ENCODE results near the gene MUC5AC.
"Not testable (repeated sequence)": the region's sequence is repeated elsewhere in the genome, so short reads cannot be mapped to it uniquely, and the experiment has no call there.

MUC5AC gene

DNA sequence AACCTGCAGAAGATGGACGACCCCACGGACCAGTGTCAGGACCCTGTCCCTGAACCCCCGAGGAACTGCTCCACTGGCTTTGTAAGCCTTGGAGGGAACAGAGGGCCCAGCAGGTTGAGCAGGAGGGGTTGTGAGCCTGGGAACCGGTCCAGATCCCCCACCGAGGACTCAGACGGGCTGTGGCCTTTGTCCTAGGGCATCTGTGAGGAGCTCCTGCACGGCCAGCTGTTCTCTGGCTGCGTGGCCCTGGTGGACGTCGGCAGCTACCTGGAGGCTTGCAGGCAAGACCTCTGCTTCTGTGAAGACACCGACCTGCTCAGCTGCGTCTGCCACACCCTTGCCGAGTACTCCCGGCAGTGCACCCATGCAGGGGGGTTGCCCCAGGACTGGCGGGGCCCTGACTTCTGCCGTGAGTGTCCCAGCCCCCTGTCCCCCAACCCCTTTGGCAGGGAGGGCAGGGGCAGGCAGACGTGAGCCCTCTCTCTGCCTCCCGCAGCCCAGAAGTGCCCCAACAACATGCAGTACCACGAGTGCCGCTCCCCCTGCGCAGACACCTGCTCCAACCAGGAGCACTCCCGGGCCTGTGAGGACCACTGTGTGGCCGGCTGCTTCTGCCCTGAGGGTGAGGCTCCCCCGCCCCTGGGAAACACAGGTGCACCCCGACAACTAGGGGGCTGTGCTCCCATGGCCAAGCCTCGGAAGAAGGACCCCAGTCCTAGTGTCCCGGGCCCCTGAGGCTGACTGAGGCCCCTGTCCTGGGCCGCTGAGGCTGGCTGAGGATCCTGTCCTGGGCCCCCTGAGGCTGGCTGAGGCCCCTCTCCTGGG is 6.4 kb downstream of the MUC5AC start:
- no peak for DNase-seq

DNA sequence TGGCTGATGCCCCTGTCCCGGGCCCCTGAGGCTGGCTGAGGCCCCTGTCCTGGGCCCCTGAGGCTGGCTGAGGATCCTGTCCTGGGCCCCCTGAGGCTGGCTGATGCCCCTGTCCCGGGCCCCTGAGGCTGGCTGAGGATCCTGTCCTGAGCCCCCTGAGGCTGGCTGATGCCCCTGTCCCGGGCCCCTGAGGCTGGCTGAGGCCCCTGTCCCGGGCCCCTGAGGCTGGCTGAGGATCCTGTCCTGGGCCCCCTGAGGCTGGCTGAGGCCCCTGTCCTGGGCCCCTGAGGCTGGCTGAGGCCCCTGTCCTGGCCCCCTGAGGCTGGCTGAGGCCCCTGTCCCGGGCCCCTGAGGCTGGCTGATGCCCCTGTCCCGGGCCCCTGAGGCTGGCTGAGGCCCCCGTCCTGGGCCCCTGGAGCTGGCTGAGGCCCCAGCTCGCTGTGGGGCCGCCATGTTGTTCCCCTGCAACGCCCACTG is 7.1 kb downstream of the MUC5AC start:
- DNase-seq, result not testable (repeated sequence)

DNA sequence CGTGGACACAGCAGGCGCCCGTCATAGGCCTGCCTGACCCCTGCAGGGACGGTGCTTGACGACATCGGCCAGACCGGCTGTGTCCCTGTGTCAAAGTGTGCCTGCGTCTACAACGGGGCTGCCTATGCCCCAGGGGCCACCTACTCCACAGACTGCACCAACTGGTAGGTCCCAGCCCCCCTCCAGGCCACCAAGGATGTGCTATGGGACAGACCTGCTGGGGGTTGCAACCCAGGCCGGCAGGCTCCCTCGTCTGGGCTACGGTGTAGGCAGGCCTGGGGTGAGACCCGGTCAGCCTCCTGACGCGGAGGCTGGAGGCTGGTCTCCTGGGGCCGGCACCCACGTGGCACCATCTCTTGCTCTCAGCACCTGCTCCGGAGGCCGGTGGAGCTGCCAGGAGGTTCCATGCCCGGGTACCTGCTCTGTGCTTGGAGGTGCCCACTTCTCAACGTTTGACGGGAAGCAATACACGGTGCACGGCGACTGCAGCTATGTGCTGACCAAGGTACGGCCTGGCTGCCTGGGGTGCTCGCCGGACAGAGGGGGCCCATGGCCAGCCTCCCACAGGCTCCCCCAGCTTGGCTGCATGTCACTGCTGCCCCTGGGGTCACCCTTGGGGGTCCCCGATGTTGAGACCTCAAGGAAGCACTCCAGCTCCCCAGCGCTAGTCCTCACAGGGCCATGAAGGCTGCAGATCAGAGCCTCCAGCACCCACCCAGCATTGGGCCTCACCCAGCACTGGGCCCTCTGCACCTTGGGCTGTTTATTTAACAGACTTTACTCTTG is 7.7 kb downstream of the MUC5AC start:
- no peak for DNase-seq

DNA sequence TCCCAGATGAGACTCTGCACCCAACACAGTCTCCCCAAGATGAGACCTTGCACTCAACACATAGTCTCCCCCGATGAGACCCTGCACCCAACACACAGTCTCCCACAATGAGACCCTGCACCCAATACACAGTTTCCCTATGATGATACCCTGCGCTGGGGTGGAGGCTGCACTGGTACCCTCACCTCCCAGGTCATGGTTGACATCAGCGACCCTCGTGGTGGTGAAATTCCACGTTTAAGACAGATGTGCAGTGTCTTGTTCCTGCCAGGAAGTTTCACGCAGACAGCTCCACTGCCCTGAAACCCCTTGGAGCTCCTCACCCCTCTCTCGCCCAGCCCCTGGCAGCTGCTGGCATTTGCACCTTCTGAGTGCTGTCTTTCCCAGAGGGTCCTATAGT is 9.5 kb downstream of the MUC5AC start:
- no peak for DNase-seq

DNA sequence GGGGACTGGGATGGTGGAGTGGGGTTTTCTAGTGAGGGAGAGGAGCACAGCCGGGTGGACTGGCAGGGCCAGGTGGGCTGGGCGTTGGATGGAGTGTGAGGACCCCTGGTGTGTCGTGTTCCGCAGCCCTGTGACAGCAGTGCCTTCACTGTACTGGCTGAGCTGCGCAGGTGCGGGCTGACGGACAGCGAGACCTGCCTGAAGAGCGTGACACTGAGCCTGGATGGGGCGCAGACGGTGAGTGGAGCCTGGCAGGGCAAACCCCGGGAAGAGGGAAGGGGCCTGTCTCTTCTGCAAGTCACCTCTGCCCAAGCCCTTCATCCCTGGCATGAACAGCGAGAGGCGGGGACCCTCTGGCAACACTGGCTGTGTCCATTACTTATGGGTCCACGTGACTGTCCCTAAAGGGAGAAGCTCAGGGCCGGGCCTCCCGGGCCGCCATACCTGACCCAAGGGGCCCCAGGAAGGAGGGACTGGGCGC is 10.0 kb downstream of the MUC5AC start:
- no peak for DNase-seq

DNA sequence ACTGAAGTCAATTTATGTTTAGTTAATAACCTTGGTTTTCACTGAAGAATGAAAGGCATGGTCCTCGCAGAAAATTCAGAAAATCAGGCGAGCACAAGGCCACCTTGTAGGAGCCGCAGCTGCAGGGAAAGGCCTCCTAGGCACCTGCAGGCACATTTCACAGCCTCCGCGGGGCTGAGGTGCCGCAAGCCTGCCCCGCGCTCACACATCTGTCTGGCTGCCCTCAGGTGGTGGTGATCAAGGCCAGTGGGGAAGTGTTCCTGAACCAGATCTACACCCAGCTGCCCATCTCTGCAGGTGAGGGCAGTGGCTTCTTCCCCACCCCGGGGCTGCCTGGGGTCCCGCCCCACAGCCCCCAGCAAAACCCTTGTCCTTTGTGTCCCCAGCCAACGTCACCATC is 10.5 kb downstream of the MUC5AC start:
- DNase-seq, result no peak

DNA sequence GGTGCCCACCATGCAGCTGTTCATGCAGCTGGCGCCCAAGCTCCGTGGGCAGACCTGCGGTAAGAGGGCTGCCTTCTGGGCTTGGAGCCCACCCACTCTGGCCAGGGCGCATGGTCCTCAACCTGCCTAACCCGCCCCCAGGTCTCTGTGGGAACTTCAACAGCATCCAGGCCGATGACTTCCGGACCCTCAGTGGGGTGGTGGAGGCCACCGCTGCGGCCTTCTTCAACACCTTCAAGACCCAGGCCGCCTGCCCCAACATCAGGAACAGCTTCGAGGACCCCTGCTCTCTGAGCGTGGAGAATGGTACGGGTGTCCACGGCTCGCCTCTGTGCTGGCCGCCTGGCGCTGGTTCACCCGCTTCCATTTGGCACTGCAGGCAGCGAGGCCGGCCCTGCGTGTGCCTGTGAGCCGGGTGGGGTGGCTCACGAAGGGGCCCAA is 11.0 kb downstream of the MUC5AC start:
- no peak for DNase-seq

DNA sequence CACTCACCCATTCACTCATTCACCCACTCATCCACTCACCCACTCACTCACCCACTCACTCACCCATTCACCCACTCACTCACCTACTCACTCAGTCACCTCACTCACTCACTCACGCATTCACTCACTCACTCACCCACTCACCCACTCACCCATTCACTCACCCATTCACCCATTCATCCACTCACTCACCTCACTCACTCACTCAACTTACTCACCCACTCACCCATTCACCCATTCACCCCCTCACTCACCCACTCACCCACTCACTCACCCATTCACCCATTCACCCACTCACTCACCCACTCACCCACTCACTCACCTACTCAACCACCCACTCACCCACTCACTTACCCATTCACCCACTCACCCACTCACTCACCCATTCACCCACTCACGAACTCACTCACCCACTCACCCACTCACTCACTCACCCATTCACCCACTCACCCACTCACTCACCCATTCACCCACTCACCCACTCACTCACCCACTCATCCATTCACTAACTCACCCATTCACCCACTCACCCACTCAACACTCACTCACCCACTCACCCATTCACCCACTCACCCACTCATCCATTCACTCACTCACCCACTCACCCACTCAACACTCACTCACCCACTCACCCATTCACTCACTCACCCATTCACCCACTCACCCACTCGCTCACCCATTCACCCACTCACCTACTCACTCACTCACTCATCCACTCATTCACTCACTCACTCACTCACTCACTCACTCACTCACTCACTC is 13.7 kb downstream of the MUC5AC start:
- DNase-seq, result no peak

DNA sequence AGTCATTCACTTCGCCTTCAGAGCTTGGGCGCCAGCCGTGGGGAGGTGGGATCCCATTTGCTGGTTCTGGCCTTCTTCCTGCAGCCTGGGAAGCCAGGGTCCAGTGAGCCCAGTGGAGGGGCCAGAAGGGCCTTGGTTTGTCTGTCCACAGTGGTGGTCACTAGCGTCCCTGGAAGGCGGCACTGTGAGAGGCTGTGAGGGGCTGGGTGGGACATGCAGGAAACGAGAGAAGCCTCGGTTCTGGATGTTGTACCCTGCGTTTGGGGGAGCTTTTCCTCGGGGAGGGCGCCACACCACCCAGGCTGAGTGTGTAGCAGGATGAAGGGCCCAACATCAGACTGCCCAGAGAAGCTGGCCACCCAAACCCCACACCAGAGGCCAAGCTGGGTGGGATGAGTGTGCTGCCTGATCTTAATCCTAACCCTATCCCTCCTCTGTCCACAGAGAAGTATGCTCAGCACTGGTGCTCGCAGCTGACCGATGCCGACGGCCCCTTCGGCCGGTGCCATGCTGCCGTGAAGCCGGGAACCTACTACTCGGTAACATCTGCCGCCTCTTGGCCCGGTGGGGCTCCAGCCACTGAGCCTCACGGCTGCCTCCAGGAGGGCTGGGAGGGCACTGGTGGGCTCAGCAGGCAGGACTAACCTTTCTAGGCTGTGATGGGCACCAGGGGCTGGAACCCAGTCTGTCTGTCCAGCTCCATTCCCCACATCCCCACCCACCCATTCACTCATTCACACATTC is 14.4 kb downstream of the MUC5AC start:
- no peak for DNase-seq

DNA sequence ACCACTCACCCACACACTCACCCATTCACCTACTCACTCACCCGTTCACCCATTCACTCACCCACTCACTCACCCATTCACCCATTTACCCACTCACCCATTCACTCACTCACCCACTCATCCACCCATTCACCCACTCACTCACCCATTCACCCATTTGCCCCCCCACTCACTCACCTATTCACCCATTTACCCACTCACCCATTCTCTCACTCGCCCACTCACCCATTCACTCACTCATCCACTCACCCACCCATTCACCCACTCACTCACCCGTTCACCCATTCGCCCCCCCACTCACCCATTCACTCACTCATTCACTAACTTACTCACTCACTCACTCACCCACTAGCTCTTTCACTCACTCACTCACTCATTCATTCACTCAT is 15.0 kb downstream of the MUC5AC start:
- DNase-seq, result no peak

DNA sequence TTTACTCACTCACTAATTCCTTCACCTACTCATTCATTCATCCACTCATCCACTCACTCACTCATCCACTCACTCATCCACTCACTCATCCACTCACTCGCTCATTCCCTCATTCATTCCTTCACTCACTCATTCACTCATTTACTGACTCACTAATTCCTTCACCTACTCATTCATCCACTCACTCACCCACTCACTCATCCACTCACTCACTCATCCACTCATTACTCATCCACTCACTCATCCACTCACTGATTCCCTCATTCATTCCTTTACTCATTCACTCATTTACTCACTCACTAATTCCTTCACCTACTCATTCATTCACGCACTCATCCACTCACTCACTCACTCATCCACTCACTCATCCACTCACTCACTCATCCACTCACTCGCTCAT is 15.6 kb downstream of the MUC5AC start:
- not testable (repeated sequence) for DNase-seq

DNA sequence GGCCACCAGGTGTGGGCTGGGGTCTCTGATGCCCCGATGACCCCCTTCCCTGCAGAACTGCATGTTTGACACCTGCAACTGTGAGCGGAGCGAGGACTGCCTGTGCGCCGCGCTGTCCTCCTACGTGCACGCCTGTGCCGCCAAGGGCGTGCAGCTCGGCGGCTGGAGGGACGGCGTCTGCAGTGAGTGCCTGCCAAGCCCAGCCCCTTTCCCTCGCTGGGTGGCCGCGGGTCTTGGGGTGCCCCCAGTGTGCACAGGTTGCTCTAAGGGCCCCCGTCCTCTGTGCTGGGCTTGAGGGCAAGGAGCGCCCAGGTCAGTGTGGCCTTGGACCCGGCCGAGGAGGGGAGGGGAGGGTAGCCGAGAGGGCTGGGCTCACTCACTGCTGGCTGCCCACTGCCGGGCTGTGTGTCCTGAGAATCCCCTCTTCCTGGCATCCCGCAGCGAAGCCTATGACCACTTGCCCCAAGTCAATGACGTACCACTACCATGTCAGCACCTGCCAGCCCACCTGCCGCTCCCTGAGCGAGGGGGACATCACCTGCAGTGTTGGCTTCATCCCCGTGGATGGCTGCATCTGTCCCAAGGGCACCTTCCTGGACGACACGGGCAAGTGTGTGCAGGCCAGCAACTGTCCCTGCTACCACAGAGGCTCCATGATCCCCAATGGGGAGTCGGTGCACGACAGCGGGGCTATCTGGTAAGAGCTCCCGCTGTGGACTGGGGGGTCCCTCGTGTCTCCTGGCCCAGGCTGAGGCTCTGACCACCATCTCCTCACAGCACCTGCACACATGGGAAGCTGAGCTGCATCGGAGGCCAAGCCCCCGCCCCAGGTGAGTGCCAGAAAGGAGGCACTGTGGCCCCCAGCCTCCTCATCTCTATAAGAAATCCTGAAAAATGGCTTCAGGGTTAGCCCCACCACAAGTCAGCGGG is 17.0 kb downstream of the MUC5AC start:
- no peak for DNase-seq

DNA sequence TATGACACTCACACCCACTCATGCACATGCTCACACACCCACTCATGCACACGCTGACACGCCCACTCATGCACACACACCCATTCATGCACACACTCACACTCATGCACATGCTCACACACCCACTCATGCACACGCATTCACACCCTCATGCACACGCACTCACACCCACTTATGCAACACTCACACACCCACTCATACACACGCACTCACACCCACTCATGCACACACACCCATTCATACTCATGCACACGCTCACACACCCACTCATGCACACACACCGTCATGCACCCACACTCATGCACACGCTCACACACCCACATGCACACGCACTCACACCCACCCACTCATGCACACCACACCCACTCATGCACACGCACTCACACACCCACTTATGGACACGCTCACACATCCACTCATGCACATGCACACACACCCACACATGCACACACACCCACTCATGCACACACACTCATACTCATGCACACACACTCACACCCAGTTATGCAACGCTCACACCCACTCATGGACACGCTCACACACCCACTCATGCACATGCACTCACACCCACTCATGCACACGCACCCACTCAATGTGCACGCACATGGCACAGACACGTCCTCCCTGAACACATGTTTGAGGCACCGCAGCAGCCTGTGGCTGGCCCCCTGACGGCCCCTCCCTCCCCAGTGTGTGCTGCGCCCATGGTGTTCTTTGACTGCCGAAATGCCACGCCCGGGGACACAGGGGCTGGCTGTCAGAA is 17.9 kb downstream of the MUC5AC start:
- no peak for DNase-seq

DNA sequence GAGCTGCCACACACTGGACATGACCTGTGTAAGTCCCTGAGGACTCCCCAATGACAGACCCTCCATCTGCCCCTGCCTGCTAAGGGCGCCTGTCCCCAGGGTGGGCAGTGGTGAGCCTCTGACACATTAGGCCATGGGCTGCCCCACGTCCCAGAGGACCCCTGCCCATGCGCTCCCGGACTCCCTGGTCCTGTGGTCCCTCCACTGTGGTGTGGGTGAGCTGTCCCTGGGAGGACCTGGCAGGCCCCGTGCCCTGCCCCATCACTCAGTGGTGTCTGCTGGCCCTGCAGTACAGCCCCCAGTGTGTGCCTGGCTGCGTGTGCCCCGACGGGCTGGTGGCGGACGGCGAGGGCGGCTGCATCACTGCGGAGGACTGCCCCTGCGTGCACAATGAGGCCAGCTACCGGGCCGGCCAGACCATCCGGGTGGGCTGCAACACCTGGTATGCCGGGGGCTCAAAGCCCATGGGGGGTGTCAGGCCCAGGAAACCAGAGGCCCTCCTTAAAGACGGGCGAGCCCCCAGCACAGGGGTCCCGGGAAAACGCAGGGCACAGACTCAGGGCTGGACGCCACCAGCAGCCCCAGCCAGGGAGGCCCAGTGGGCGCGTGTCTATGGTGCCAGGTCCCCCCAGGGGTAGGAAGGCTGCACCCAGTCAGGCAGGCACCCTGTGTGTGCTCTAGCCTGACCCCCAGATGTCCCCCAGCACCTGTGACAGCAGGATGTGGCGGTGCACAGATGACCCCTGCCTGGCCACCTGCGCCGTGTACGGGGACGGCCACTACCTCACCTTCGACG is 18.7 kb downstream of the MUC5AC start:
- no peak for DNase-seq

DNA sequence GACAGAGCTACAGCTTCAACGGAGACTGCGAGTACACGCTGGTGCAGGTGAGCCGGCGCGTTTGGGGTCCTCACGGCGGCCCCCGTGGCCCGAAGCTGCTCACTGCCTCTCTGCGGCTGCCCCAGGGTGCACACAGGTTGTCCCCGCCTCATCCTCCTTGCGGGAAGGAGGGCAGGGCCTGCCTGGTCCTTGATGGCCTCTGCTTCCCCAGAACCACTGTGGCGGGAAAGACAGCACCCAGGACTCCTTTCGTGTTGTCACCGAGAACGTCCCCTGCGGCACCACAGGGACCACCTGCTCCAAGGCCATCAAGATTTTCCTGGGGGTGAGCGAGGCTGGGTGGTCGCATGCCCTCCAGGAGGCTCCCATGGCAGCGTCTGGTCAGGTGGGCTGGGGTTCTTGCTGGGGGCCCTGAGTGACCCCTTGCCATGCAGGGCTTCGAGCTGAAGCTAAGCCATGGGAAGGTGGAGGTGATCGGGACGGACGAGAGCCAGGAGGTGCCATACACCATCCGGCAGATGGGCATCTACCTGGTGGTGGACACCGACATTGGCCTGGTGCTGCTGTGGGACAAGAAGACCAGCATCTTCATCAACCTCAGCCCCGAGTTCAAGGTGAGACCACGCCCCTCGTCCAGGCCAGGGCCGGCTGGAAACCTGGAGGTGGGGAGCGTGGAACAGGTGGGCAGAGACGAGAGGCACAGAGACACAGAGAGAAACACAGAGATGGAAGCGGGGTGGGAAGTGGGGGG is 19.4 kb downstream of the MUC5AC start:
- DNase-seq, result no peak

DNA sequence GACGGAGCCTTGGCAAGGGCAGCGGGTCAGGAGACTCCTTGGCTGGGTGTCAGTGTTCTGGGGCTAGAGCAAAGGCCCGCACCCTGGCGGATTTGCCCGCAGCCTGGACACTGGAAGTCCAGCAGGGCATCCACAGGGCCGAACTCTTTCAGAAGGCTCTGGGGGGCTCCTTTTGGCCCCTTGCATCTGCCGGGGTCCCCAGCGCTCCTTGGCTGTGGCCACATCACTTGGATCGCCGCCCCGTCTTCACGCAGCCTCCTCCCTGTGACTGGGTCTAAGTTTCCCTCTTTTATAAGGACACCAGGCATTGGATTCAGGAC is 20.0 kb downstream of the MUC5AC start:
- DNase-seq, result no peak

DNA sequence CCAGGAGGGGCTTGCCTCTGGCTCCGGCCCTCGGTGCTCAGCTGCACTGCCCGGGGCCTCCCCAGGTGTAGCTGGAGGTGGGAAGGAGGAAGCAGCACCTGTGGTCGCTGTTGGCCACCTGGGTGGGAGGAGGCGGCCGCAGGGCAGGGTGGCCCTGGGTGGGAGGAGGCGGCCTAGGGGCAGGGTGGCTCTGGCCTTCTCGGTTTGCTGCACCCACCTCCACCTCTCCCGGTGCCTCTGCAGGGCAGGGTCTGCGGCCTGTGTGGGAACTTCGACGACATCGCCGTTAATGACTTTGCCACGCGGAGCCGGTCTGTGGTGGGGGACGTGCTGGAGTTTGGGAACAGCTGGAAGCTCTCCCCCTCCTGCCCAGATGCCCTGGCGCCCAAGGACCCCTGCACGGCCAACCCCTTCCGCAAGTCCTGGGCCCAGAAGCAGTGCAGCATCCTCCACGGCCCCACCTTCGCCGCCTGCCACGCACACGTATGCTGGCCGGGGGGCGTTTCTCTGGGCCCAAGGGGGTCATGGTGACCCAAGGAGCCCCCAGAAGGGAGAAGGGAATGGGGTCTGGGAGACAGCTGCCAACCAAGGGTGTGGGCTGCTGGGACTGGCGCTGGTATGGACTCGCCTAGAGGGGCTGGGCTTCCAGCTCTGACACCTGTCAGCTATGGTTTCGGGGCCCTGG is 20.6 kb downstream of the MUC5AC start:
- DNase-seq, result no peak

DNA sequence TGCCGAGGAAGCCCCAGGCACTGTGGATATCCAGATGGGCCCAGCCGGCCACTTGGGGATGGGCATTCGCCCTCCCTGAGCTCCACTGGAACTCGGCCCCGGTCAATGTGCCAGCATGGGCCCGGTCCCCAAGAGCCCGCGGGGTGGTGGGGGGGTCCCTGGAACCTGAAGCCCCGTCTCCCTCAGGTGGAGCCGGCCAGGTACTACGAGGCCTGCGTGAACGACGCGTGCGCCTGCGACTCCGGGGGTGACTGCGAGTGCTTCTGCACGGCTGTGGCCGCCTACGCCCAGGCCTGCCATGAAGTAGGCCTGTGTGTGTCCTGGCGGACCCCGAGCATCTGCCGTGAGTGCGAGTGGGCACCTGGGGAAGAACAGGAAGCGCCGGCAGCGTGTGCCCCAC is 21.2 kb downstream of the MUC5AC start:
- DNase-seq, result no peak
